GM12892 (cell line): ENCODE measurements around the gene DOCK4.

Experiments
- DNase-seq: peaks from one replicate; pipeline ENCODE4 v3.0.0; 2011; ENCODE audit not compliant: insufficient read length
- FAIRE-seq: peaks from 2 replicates; lab custom pipeline; 2011; peaks lifted over from hg19 to GRCh38; lab: Jason Lieb, UNC
- POLR2A ChIP-seq: IDR thresholded peaks from 2 replicates; pipeline ENCODE4 v1.6.1; 2011; ENCODE audit warnings: low read depth, low read length, control low read depth
- POLR2AphosphoS5 ChIP-seq: IDR thresholded peaks from 2 replicates; pipeline ENCODE4 v1.6.1; 2011; ENCODE audit warnings: low read depth, low read length, control low read depth
- TAF1 ChIP-seq: IDR thresholded peaks from 2 replicates; pipeline ENCODE4 v1.6.1; 2011; ENCODE audit warnings: low read depth, mild to moderate bottlenecking, control low read depth, low read length, borderline replicate concordance

The DOCK4 gene

GRCh38 chr7:111860248-111860647 lies 346.0 kb downstream of the DOCK4 start:
- TF ChIP-seq POLR2AphosphoS5 (no peak), POLR2A (no peak), TAF1 (no peak)
- FAIRE-seq (no peak), DNase-seq (no peak)

- DNase-seq (no peak), FAIRE-seq (no peak)
- TF ChIP-seq POLR2A: no peak
- TF ChIP-seq POLR2AphosphoS5: no peak
- no peak for TF ChIP-seq TAF1
Observed at GRCh38 chr7:111858331-111858730, 347.9 kb downstream of the DOCK4 start.

GRCh38 chr7:111855842-111856227 lies 350.4 kb downstream of the DOCK4 start:
- TF ChIP-seq TAF1: no peak
- no peak for TF ChIP-seq POLR2AphosphoS5
- TF ChIP-seq POLR2A: no peak
- FAIRE-seq (no peak), DNase-seq (no peak)

DNA sequence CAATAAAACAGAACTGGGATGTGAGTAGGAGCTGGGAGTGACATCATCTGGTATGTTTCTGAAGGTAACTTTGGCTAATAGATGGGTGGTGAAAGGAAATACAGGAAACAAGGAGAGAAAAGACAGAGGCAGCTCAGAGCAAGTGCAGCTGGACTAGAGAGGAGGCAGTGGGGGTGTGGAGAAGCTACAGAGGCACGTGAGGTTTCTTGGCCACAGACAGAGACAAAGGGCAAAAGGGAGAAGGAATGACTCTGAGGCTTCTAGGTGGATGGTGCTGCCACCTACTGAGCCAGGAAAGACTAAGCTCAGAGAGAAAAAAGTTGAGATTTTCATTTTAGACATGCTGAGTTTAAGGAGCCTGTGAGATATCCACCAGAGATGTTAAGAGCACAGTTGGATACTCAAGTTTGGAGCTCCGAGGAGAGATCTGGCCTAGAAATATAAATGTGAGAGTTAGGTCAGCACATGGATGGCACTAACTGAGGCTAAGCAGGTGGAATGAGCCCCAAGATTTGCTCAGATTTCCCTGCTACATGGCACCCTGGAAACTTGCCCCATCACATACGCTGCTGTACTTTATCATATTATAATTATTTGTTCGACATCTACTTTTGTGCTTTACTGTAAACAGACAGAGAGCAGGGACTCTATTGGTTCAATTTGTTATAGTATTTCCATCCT lies 350.9 kb downstream of the DOCK4 start:
- DNase-seq (no peak), FAIRE-seq (no peak)
- TF ChIP-seq POLR2A (no peak), TAF1 (no peak), POLR2AphosphoS5 (no peak)

GRCh38 chr7:111853201-111853990 lies 352.8 kb downstream of the DOCK4 start:
- FAIRE-seq: no peak
- no peak for DNase-seq
- TF ChIP-seq TAF1: no peak
- no peak for TF ChIP-seq POLR2AphosphoS5
- no peak for TF ChIP-seq POLR2A

- FAIRE-seq (no peak), DNase-seq (no peak)
- TF ChIP-seq POLR2AphosphoS5 (no peak), POLR2A (no peak), TAF1 (no peak)
Observed at GRCh38 chr7:111852081-111852480, 354.1 kb downstream of the DOCK4 start.

GRCh38 chr7:111846898-111847297 lies 359.3 kb downstream of the DOCK4 start:
- DNase-seq: no peak
- TF ChIP-seq POLR2A: no peak
- no peak for TF ChIP-seq POLR2AphosphoS5
- no peak for TF ChIP-seq TAF1

DNA sequence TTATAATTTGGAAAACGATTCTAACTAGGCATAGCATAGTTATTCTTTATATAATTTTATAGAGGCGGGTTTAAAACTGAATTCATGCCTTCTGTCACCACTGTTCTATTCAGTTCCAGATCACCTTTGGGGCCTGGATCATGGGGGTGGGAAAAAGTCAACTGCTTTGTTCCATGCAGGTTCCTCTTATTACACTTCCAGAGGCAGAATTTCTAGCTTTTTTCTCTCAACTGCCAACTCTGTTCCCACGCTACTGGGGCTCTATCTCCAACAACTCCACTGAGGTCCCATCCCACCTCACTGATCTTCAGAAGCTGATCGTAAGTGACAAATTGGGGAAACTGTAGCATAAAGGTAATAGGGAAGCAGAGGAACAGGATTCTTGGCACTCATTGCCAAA lies 360.3 kb downstream of the DOCK4 start:
- no peak for DNase-seq
- no peak for FAIRE-seq
- TF ChIP-seq TAF1: no peak
- TF ChIP-seq POLR2A: no peak
- TF ChIP-seq POLR2AphosphoS5: no peak

More at GRCh38 chr7:111846898-111847297, 359.3 kb downstream of the DOCK4 start:
- no peak for FAIRE-seq

GRCh38 chr7:111844904-111845671 lies 361.1 kb downstream of the DOCK4 start:
- DNase-seq (no peak), FAIRE-seq (no peak)
- TF ChIP-seq TAF1: no peak
- no peak for TF ChIP-seq POLR2AphosphoS5
- TF ChIP-seq POLR2A: no peak

- no peak for DNase-seq
- no peak for FAIRE-seq
- TF ChIP-seq POLR2A: no peak
- TF ChIP-seq POLR2AphosphoS5: no peak
- no peak for TF ChIP-seq TAF1
Observed at GRCh38 chr7:111842491-111842890, 363.7 kb downstream of the DOCK4 start.

DNA sequence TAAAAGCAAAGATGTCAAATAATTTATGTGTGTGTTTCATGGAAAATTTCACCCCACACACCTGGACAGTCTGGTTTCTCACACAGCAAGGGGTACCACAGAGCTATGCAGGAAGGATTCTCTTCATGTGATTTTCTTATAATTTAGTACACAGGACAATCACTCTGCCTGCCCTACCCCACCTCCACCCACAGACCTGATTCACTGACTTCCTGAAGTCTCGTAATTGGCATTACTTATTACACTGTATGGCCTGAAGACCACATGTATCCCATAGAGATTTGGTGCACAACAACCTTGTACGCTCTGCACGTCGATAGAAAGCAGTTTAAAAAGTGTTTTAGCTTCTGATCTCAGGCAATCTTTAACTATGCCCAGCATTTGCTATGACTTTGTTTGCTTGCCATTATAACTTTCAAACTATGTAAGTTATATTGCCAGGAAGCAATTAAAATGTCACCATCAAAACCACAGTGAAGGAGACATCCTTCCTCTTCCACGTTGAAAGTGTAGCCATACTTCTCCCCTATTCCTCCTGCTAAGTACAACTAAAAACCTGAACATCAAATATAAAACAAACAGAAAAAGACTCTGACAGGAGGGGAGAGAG lies 364.5 kb downstream of the DOCK4 start:
- TF ChIP-seq POLR2A: no peak
- TF ChIP-seq POLR2AphosphoS5: no peak
- TF ChIP-seq TAF1: no peak
- no peak for DNase-seq
- no peak for FAIRE-seq

GRCh38 chr7:111840528-111840927 lies 365.7 kb downstream of the DOCK4 start:
- TF ChIP-seq POLR2A: no peak
- TF ChIP-seq POLR2AphosphoS5: no peak
- no peak for TF ChIP-seq TAF1
- DNase-seq: no peak
- FAIRE-seq: no peak
